ENCODE measurements around the gene USP32.
"Not testable (repeated sequence)": the region's sequence is repeated elsewhere in the genome, so short reads cannot be mapped to it uniquely, and the experiment has no call there.

The USP32 gene

GRCh38 chr17:60247836-60248461, 144.0 kb downstream of the USP32 start:
- no peak for DNase-seq (ENCODE audit: low read depth in 1 of 2, low spot score in 1 of 2)

GRCh38 chr17:60244656-60245055, 147.3 kb downstream of the USP32 start:
- DNase-seq (ENCODE audit: low read depth in 1 of 2, low spot score in 1 of 2), result no peak

- no peak for DNase-seq (ENCODE audit: low read depth in 1 of 2, low spot score in 1 of 2)
These were observed 151.6 kb downstream of the USP32 start for GRCh38 chr17:60240290-60240689.

DNA sequence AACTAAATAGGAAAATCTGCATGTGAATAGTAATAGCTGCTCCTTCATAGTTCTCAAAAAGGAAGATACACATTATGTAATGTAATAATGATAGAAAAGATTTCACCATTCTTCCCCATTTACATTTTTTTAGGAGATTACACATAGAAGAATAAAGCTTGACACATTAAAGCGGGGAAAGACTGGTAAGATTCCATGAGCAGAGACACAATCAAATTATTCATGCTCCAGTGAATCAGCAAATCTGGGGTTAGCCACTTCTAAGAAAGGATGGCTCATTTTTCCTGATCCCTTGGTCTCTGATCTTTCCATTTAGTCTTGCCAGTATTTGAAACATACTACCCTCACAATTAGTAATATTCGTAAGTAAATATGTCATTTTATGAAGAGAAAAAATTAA, 160.2 kb downstream of the USP32 start:
- DNase-seq (ENCODE audit: low read depth in 1 of 2, low spot score in 1 of 2), result no peak

- DNase-seq (ENCODE audit: low read depth in 1 of 2, low spot score in 1 of 2), result no peak
These were observed 160.7 kb downstream of the USP32 start for GRCh38 chr17:60231234-60231633.

DNA sequence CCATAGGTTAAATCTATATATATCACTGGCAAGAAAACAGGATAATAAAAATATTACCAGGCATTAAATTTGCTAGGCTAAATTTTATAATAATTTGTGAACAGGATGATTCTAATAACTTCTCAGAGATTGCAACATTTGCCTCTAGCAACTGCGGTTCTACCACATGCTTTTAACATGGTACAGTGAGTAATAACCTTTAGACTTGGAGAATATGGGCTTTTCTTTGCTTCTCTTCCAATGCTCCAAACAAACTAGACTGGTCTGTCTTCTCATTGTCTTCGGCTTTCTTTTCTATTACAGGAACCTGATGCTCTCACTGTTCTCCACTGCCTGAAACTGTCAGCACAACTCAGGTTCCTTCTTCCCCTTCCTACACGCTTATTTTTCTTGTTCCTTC, 161.6 kb downstream of the USP32 start:
- DNase-seq (ENCODE audit: low read depth in 1 of 2, low spot score in 1 of 2), result no peak

DNA sequence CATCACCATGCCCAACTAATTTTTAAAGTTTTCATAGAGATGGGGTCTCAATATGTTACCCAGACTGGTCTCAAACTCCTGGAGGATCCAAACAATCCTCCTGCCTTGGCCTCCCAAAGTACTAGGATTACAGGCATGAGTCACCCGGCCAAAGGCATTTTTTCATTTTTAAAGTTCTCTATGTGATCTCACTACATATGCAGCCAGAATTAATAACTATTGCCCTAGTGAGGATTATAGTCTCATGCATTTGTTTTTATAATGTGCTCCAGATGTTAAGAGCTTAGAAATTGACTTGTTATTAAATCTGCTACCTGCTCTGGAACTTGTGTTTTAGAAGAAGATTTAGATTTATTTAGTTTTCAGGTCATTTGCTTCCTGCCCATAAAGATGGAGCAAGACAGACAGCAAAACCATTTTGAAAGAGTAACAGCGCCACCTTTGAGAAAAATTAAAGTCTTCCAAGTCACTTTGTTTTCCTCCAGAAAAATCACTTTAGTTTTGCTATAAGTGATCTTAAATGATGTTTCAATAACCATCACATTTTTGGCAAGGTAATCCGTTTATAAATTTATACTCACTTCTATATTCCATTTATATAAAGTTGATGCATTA, 162.6 kb downstream of the USP32 start:
- no peak for DNase-seq (ENCODE audit: low read depth in 1 of 2, low spot score in 1 of 2)

- not testable (repeated sequence) for DNase-seq (ENCODE audit: low read depth in 1 of 2, low spot score in 1 of 2)
These were observed 164.7 kb downstream of the USP32 start for GRCh38 chr17:60227276-60227675.

GRCh38 chr17:60224064-60224463, 167.9 kb downstream of the USP32 start:
- no peak for DNase-seq (ENCODE audit: low read depth in 1 of 2, low spot score in 1 of 2)

DNA sequence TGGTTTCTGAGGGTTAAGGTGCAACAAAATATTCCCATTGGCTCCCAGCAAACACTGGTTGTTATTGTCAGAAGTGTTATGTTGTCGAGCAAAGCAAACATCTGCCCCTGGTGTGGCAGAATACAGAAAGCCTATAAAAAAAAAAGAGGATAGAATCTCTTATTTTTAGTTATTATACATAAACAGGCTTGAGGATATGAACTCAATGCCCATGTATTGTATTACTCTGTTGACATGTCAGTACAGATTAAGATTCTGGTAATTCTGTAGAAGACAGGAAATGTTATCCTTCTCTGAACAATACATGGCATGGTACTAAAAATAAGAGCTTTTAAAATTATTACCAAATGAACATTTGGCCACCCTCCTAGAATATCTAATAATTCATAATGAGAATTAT, 168.5 kb downstream of the USP32 start:
- DNase-seq (ENCODE audit: low read depth in 1 of 2, low spot score in 1 of 2), result no peak

- not testable (repeated sequence) for DNase-seq (ENCODE audit: low read depth in 1 of 2, low spot score in 1 of 2)
These were observed 173.2 kb downstream of the USP32 start for GRCh38 chr17:60218774-60219173.

- not testable (repeated sequence) for DNase-seq (ENCODE audit: low read depth in 1 of 2, low spot score in 1 of 2)
These were observed 176.0 kb downstream of the USP32 start for GRCh38 chr17:60215895-60216294.

DNA sequence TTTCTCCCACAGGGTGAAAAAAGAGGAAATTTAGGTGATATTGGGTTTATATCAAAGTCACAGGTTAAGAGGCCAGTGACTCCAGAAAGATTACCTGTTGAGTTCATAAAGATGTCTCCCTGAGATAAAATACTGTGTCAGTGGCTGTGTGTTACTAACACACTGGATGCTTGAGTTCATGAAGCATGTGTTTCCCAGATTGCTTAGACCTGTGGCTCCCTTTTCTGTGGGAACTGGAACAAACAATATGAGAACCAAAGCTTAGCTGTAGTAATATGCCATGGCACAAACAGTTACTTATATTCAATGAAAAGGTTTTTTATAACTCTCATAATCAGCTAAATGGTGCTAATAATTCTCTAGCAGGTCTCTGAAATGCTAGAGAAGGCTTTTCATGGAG, 180.7 kb downstream of the USP32 start:
- not testable (repeated sequence) for DNase-seq (ENCODE audit: low read depth in 1 of 2, low spot score in 1 of 2)

DNA sequence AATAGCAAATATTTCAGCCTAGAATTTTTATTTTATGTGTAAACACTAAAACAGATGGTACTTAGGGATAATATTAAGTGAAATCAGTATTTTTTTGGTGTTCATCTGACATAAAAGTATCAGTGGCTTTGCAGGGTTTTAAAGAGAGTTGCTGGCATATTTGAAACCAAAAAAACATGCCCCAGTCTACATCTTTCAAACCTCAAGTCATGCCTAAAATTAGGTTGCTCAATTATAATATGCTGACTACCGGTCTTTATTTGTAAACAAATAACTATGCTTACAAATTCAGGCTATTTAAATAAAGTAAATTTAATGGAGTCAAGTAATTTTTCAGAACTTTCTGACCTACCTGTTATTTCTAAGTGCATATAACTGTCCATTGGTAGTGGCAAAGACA, 183.6 kb downstream of the USP32 start:
- not testable (repeated sequence) for DNase-seq (ENCODE audit: low read depth in 1 of 2, low spot score in 1 of 2)

DNA sequence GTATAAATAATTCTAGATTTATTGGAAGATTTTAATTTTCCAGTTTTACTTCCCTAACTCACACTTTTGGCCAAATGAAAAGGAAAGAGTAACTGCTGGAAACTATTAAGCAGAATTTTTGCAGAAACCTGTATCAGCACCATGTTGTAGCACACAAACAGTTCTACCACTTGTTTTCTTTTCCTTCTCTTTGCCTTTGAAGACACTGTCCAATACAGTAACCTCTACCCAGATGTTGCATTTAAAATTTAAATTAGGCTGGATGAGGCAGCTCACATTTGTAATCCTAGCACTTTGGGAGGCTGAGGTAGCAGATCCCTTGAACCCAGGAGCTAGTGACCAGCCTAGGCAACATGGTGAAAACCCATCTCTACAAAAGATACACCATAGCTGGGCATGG, 186.2 kb downstream of the USP32 start:
- DNase-seq (ENCODE audit: low read depth in 1 of 2, low spot score in 1 of 2), result not testable (repeated sequence)

- not testable (repeated sequence) for DNase-seq (ENCODE audit: low read depth in 1 of 2, low spot score in 1 of 2)
These were observed 193.3 kb downstream of the USP32 start for GRCh38 chr17:60198630-60199029.

- not testable (repeated sequence) for DNase-seq (ENCODE audit: low read depth in 1 of 2, low spot score in 1 of 2)
These were observed 197.8 kb downstream of the USP32 start for GRCh38 chr17:60194141-60194540.

GRCh38 chr17:60193482-60193881, 198.5 kb downstream of the USP32 start:
- no peak for DNase-seq (ENCODE audit: low read depth in 1 of 2, low spot score in 1 of 2)

- not testable (repeated sequence) for DNase-seq (ENCODE audit: low read depth in 1 of 2, low spot score in 1 of 2)
These were observed 198.9 kb downstream of the USP32 start for GRCh38 chr17:60193032-60193431.

DNA sequence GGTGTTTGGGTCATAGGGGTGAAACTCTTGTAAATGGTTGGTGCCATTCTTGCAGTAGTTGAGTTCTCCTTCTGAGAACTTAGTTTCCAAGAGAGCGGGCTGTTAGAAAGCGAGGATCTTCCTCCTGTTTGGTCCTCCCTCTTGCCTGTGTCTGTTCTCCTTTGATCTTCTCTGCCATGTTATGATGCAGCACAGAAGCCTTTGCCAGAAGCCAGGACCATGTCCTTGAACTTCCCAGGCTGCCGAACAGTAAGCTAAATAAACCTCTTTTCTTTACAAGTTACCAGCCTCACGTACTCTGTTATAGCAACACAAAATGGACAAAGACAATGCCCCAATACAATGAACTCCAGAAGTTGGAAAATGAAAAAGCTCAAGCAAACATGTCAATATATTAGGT, 201.9 kb downstream of the USP32 start:
- not testable (repeated sequence) for DNase-seq (ENCODE audit: low read depth in 1 of 2, low spot score in 1 of 2)

DNA sequence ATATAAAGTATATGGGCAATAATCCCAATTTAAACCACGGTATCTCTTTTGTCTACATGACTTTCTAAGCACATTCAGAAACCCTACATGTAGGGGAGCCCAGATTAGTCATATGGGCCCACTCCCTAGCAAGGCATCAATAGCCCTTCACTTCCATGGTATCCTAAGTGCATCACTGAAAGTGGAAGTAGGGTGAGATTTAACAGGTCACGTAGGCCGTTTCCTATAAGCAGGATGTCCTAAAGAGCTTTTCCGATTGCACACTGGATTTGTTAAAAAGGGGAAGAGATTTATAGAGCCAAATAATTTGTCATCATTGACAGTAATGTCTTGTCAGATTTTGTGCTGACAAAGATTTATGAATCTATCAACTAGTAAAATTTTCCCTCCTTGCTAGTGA, 203.2 kb downstream of the USP32 start:
- no peak for DNase-seq (ENCODE audit: low read depth in 1 of 2, low spot score in 1 of 2)

GRCh38 chr17:60186846-60187745, 204.8 kb downstream of the USP32 start:
- not testable (repeated sequence) for DNase-seq (ENCODE audit: low read depth in 1 of 2, low spot score in 1 of 2)
